ENCODE data around the gene NPTN.

DNA sequence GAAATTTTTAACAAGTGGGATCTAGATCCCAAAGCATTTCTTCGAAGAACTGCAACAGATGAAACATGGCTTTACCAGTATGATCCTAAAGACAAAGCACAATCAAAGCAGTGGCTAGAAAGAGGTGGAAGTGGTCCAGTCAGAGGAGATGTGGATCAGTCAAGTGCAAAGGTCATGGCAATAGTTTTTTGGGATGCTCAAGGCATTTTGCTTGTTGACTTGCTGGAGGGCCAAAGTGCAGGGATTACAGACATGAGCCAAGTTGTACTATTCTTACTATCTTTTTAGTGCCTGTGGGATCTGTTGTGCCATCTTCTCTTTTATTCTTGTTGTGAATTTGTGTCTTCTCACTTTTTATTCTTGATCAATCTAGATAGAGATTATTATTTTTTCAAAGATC lies 108.3 kb downstream of the NPTN start:
- TF ChIP-seq POLR2A (IDR thresholded peaks at IDR 0.05) (no peak), CTCF (IDR thresholded peaks at IDR 0.05) (no peak)
